Epidermal melanocyte (primary cell): Measurements from ENCODE around the gene RAPGEF2.

ENCODE experiments used
- DNase-seq: peaks from one replicate; pipeline ENCODE4 v3.0.0; 2011; ENCODE audit warnings: low spot score; ENCODE audit not compliant: insufficient read length

The RAPGEF2 gene

GRCh38 chr4:159398236-159398638 lies 295.4 kb downstream of the RAPGEF2 start:
- DNase-seq = no peak

GRCh38 chr4:159400558-159401225 lies 297.8 kb downstream of the RAPGEF2 start:
- no peak for DNase-seq

- DNase-seq = no peak
These were observed 298.4 kb downstream of the RAPGEF2 start for GRCh38 chr4:159401226-159401712.

- no peak for DNase-seq
These were observed 299.0 kb downstream of the RAPGEF2 start for GRCh38 chr4:159401791-159402380.
